Fibroblast of peridontal ligament (primary cell): ENCODE results near the gene RUFY4.
"Not testable (repeated sequence)": the region's sequence is repeated elsewhere in the genome, so short reads cannot be mapped to it uniquely, and the experiment has no call there.

Source experiments
- DNase-seq: peaks from one replicate; pipeline ENCODE4 v3.0.0-alpha.2; 2010; ENCODE audit errors: extremely low read depth

Gene RUFY4

DNA sequence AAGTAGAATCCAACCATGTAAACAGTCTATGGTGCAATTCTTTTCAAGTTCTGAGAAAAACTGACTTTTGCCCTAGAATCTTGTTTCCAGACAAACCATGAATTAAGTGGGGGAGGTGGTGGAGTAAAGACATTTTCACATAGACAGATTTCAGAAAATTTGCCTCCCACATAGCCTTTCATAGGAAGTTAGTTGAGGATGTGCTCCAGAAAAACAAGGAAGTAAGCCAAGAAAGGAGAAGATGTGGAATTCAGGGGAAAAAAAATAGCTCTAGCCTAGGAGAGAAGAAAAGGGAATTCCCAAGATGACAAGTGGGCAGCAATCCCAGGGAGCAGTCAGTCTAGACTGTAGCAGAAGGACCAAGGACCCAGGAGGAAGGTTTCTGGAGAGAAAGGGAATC lies 17.4 kb downstream of the RUFY4 start:
- no peak for DNase-seq

DNA sequence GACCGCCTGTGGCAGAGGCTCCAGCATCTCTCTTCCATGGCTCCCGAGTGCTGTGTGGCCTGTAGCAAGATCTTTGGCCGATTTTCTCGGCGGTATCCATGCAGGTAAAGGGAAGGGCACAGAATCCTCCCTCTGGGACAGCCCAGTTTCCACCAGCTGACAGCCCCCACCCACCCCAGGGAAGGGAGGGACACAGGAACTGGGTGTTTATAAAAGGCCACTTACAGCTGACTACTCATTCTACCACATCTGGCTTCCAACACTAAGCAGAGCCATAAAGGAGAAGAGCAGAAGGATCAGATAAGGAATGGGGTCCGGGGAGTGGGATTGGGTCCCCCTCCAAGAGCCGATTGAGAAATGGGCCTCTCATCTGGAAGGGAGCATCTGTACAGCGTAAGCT lies 20.2 kb downstream of the RUFY4 start:
- DNase-seq: no peak

DNA sequence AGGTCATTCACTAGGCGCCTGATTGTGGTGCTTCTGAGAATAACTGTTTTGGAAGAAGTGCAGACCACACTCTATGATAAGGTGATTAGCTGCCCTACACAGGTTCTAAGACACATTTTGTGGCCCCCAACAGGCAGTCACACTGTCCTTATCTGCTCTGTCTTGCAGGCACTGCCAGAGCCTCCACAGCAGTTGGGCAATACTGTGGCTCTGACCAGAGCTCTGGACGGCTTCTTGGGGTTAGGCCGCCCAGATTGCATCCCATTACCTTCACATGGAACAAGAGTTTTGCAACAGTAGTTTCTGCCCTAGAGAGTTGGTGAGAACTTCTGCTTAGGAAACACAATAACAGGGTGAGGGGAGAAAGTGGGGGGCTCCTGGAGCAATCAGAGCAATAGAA lies 22.7 kb downstream of the RUFY4 start:
- no peak for DNase-seq

DNA sequence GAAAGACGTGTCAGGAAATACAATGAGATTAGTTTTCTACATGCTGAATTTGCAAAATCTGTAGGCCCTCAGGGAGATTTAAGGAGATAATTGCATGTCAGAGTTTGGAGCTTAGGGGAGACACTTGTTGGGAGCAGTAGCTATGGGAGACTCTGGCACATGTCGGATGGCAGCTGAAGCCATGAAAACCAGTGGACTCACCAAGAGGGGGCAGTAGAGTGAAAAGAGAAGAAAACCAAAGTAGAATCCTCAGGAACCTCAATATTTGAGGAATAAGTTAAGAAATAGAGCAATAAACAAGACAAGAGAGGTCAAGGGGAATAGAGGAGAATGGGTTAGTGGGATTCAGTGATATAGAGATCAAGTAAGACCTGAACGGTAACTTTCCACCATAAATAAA lies 24.8 kb downstream of the RUFY4 start:
- DNase-seq: no peak

DNA sequence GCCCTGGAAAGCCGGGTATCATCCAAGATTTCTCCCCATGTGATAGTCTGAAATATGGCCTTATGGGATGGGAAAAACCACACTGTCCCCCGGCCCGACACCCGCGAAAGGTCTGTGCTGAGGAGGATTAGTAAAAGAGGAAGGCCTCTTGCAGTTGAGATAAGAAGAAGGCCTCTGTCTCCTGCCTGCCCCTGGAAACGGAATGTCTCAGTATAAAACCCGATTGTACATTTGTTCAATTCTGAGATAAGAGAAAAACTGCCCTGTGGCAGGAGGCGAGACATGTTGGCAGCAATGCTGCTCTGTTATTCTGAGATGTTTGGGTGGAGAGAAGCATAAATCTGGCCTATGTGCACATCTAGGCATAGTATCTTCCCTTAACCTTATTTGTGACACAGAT lies 26.8 kb downstream of the RUFY4 start:
- no peak for DNase-seq

DNA sequence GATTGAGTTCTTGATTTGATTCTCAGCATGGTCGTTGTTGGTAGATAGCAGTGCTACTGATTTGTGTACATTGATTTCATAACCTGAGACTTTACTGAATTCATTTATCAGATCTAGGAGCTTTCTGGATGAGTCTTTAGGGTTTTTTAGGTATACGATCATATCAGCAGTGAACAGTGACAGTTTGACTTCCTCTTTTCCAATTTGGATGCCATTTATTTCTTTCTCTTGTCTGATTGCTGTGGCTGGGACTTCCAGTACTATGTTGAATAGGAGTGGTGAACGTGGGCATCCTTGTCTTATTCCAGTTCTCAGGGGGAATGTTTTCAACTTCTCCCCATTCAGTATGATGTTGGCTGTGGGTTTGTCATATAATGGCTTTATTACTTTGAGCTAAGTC lies 28.9 kb downstream of the RUFY4 start:
- DNase-seq: no peak

DNA sequence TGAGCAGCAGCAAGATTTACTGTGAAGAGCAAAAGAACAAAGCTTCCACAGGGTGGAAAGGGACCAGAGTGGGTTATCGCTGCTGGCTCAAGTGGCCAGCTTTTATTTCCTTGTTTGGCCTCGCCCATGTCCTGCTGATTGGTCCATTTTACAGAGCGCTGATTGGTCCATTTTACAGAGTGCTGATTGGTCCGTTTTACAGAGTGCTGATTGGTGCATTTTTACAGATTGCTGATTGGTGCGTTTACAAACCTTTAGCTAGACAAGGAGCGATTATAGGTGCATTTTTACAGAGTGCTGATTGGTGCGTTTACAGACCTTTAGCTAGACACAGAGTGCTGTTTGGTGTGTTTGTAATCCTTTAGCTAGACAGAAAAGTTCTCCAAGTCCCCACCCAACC lies 39.8 kb downstream of the RUFY4 start:
- not testable (repeated sequence) for DNase-seq

DNA sequence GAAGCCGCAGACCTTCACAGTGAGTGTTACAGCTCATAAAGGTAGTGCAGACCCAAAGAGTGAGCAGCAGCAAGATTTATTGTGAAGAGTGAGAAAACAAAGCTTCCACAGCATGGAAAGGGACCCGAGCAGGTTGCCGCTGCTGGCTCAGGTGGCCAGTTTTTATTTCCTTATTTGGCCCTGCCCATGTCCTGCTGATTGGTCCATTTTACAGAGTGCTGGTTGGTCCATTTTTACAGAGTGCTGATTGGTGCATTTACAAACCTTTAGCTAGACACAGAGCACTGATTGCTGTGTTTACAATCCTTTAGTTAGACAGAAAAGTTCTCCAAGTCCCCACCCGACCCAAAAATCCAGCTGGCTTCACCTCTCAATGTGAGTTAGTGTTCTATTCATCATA lies 52.7 kb downstream of the RUFY4 start:
- DNase-seq: not testable (repeated sequence)

DNA sequence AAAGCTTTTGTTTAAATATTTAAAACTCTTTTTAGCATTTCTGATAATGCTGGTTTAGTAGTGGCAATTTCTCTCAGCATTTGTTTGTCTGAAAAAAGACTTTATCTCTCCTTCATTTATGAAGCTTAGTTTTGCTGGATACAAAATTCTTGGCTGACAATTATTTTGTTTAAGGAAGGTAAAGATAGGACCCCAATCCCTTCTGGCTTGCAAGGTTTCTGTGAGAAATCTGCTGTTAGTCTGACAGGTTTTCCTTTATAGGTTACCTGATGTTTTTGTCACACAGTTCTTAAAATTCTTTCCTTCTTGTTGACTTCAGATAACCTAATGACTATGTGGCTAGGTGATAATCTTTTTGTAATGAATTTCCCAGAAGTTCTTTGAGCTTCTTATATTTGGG lies 53.2 kb downstream of the RUFY4 start:
- DNase-seq: not testable (repeated sequence)

DNA sequence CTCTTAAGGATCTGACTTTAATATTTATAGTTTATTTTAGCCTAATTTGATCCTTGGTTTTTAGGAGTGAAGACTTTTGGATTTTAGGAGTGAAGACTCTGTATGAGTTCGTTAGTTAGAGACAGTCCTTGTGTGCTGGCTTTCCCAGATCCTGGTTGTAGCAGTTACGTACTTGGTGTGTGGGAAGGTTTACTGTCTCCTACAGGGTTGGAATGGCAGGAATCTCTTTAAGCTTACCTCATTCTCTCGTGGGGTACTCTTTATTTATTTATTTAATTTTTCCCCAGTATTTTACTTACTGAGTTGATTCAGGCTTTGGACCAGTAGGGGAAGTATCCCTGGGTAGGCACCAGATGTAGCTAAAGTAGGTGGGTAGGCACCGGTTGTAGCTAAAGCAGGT lies 54.9 kb downstream of the RUFY4 start:
- no peak for DNase-seq

DNA sequence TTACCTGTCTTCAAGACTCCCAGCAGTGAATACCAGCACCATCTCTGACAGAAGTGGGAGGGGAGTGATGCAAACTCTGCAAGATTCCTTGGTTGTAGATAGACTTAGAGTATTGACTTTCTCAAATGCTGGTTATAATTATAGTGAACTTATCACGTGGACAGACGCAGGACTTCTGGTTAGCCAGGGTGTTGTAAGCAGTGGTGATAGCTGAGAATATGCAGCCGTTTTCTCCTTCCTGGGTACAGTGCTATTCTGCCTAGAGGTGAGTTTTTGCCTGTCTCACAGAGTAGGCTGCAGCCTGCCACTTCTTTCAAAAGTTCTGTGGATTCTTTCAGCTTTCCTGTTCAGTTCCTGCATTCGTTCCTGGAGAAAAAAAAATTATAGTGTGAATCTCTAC lies 56.0 kb downstream of the RUFY4 start:
- DNase-seq: peak; percentile 4

DNA sequence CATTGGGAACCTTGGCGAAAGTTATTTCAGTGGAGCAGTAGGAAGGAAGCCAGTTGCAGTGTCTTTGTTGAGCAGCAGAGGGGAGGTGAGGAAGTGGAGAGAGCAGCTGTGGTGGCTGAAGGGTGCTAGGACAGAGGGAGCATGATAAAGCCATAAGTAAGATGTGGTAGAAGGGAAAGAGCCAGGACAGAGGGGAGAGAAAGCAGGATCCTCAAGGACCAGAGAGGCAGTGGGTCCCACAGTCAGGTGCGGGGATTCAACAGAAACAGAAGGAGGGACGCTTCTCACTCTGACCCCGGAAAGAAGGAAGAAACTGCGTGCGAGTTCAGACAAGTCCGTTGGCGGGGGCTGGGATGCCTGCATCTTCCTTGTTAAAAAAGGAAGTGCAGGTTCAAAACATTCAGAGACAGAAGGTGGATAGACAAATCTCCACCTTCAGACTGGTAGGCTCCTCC lies 56.6 kb downstream of the RUFY4 start, which contains the start of gene CXCR2:
CXCR2 (plus strand) TSS at position 403 of the 455 bp plus-strand sequence. CDS start 8,774 bp downstream, outside the sequence.
- no peak for DNase-seq

DNA sequence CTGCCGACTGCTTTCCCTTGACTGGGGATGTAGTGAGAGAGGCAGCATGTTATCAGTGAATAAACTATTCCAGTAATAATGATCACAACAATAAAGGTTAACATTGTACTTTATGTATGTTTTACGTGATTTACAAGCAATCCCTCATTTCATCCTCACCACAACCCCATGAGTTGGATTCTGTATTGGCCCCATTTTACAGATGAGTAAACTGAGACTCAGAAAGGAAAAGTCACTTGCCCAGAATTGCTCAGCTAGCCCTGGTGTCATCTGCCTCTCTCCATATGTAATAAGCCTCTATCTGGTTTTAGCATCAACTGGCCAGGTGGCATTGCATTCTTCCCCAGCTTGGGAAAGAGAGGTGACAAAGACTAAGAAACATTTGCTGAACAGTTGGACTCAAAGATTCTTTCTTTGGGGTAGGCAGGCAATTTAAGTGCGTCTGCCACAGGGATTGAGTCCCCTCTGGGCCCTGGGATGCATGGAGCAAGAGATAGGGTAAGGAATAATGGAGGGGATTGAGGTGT lies 58.9 kb downstream of the RUFY4 start:
- no peak for DNase-seq

DNA sequence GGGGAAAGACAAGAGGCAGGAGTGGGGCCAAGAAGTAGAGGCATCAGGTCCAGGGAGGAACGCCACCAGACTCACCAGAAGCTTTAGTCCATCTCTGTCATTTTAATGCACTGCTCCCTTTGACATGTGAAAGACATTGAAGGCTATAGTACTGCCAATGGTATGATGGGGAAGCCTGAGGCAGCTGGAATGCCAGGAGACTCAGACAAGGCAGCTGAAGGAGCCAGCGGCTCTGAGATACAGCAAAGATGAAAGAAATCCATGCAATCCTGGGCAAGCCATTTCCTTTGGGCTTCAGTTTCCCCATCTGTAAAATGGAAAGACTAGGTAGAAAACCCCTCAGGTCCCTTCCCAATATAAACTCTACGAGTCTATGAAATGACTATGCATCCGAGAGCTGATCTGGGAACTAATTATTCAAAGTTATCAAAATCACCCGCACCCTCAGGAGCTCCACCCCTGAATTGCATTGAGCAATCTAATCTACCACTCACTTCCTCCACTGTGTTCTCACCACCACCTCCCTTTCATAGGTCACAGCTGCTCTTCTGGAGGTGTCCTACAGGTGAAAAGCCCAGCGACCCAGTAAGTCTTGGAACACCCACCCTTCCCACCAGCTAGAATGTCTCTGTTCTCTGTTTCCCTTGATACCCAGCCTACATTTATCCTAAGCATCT lies 59.9 kb downstream of the RUFY4 start:
- no peak for DNase-seq

DNA sequence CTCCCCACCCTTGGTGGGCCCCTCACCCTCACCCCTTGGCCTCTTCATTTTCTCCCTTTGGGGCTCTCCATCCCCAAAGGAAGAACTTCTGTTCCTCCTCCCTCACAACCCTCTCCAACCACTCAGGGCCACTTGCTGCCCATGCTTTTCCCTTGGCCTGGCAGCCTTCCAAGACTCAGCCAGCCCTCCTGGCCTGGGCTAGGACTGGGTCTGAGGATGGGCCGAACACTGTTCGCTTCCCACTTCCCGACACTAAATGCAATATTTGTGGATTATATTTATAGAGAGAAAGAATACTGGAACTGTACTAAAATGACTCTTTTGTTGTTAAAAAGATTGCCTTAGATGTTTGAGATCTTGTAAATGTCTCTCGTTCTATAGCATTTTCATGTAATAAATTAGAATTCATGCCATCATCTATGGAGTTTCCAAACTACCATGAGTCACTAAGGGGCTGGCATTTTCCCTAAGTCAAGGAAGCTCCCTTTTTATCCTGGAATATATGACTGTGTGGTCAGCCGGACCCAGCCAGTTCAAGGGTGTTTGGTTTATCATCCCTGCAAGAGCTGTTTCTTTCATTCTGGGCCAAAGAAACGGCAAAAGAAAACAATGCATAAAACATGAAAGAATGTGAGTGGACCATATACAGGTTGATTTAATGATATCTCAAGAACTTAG lies 60.5 kb downstream of the RUFY4 start:
- peak; percentile 7 for DNase-seq

DNA sequence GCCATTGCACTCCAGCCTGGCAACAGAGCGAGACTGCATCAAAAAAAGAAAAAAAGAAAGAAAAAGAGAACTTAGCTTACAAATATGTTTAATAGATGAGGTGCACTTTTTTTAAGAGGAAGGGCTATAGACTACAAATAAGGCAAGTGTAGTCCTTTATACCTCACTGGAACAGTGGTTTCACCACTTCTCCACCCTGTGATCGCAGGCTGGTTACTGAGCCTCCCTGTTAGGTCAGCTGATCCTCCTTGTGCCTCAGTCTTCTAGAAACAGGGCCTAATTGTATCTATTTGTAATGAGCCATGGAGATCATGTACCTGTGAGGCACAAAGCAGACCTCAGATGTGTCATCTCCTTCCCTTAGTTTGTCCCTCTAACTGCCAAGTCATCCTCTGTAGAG lies 61.3 kb downstream of the RUFY4 start:
- DNase-seq: no peak

DNA sequence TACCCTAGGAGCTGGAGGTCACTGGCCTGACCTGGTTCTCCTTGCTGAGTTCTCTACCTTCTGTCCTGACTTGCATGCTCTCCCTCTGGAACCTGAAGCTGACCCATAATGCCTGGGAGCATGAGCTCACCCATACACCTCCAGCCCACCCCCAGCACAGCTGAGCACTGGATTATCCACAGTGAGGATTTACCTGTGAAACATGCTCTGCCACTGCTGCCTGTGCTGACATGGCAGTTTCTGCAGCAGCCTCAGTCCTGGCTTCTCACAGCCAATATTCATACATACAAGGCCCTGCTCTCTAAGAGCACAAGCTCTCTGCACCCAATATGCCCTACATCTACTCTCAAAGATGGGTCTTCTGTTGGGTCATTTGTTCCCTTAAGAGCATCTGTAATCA lies 61.8 kb downstream of the RUFY4 start:
- DNase-seq: no peak

DNA sequence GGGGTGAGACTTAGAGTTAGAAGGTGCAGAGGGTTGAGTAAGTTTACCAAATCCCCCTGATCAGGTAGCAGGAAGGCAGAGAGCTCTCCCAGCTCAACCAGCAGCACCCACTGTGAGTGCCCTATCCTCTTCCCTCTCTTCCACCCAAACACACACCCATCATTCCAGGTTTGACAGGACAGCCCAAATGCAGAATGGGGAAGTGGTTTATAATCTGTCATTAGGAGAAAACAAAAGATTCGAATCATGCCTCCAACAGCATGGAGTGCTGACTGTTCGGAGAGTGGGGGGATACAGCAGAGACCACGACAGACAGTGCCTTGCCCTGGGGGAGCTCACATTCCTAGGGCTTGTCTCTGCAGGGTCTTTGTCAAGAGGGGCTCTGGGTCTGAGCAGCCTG lies 68.5 kb downstream of the RUFY4 start:
- no peak for DNase-seq

DNA sequence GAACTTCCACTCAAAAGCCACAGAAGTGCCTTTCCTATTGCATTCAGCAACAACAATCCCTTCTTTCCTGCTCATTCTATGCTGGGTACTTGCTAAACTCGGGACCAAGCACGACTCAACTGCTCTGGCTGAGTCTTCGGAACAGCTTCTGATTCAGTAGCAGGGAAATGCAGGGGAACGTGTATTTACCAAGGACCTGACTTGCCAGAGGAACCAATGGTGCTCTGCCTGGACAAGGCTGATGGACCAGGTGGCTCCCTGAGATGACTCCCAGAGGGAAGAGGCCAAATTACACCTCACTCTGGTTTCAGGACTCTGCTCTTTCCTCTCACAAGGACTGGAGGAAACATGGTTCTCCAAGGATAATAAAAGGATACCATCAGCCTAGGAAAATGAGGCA lies 69.0 kb downstream of the RUFY4 start:
- DNase-seq: no peak
